ENCODE data around the gene NOG.

- TF ChIP-seq CTCF (conservative IDR thresholded peaks at IDR 0.05; ENCODE audit: low read depth, low read length) (peak; percentile 72), EZH2 (IDR thresholded peaks at IDR 0.05; ENCODE audit: borderline replicate concordance, low read depth, low read length, poor library complexity, severe bottlenecking) (no peak)
These were observed 913 bp upstream of the NOG start for GRCh38 chr17:56592487-56593085.

Measured in A673 (cell line).